ENCODE measurements around the gene PLCL2. TPM values are rescaled to one million over a fixed set of nuclear protein-coding genes. Genes with fewer than 3 reads are reported as not detected.

Gene PLCL2
- total and polyA plus RNA-seq, 7 donors: 8.0 to 12.6 (median 11.6) TPM

- H3K4me1 ChIP-seq: peaks cover 0 to 19% (median 9%) of the 10 kb centered on the region in 4 donors
- H3K27ac ChIP-seq: no peak overlapping the region
- TF ChIP-seq EP300 (IDR thresholded peaks at IDR 0.05): no peak
- no peak for TF ChIP-seq POLR2A (IDR thresholded peaks at IDR 0.05)
- no peak for TF ChIP-seq POLR2AphosphoS5 (IDR thresholded peaks at IDR 0.05)
- TF ChIP-seq, protein P1, sequence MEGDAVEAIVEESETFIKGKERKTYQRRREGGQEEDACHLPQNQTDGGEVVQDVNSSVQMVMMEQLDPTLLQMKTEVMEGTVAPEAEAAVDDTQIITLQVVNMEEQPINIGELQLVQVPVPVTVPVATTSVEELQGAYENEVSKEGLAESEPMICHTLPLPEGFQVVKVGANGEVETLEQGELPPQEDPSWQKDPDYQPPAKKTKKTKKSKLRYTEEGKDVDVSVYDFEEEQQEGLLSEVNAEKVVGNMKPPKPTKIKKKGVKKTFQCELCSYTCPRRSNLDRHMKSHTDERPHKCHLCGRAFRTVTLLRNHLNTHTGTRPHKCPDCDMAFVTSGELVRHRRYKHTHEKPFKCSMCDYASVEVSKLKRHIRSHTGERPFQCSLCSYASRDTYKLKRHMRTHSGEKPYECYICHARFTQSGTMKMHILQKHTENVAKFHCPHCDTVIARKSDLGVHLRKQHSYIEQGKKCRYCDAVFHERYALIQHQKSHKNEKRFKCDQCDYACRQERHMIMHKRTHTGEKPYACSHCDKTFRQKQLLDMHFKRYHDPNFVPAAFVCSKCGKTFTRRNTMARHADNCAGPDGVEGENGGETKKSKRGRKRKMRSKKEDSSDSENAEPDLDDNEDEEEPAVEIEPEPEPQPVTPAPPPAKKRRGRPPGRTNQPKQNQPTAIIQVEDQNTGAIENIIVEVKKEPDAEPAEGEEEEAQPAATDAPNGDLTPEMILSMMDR (IDR thresholded peaks at IDR 0.05): no peak
- peak overlapping the region in 1 of 4 donors; percentile 8 for H3K4me3 ChIP-seq
- no peaks in the 10 kb centered on the region for H3K36me3 ChIP-seq
- H3K27me3 ChIP-seq: no peaks in the 10 kb centered on the region
- DNase-seq: no peak
- 36 to 49% methylated on average over 3 of the region's 3 CpGs for WGBS, 2 donors
- intact Hi-C loops (cut with DNase I): no loop called here
- H3K9me3 ChIP-seq: no peaks in the 10 kb centered on the region
Measured at GRCh38 chr3:16888356-16888755, 3.6 kb downstream of the PLCL2 start.

DNA sequence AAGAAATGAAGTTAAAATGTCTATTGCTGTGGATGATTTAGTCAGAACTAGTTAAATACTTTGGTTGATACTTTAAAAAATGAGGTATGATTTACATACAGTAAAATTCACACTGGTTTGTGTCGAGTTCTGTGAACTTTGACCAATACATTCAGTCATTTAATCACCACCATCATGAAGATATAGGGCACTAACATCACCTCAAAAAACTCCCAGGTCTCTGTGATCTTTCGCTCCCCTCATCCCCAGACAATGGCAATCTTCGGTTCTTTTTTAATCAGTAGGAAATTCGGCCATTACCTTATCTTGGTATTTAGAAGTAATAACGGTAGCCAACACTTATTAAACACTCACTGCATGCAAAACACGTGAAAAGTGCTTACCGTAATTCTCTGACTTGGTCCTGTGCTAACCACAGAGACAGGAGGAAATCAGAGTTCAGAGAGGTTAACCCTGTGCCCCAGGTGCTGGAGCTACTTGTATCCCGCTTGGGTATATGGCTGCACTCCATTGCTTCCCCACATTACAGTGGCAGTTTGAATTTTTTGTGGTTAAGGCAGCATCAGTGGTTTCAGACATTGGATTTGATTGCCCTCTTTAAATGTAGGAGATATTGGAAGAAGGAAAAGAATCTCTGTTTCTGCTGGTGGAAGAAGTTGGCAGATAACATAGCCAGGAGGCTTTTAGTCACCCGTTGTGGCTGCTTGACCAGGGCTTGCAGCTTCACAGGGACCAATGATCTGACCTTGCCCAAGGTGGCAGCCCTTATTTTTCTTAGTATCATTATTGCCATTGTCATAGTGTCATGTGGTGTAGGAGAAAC lies 4.2 kb downstream of the PLCL2 start:
- H3K4me3 ChIP-seq: peak overlapping the region in 1 of 4 donors; percentile 8
- DNase-seq: no peak
- TF ChIP-seq POLR2AphosphoS5 (IDR thresholded peaks at IDR 0.05) (no peak), EP300 (IDR thresholded peaks at IDR 0.05) (no peak), POLR2A (IDR thresholded peaks at IDR 0.05) (no peak)
- TF ChIP-seq, protein P1 (IDR thresholded peaks at IDR 0.05): no peak

GRCh38 chr3:16890597-16891333 lies 6.0 kb downstream of the PLCL2 start:
- intact Hi-C loops (cut with DNase I): no loop called here
- Histone ChIP-seq H3K36me3 (no peaks in the 10 kb centered on the region), H3K27me3 (no peaks in the 10 kb centered on the region), H3K9me3 (no peaks in the 10 kb centered on the region), H3K27ac (no peak overlapping the region), H3K4me1 (peaks cover 0 to 2% (median under 1%) of the 10 kb centered on the region in 4 donors), H3K4me3 (no peak overlapping the region)
- no peak for DNase-seq
- TF ChIP-seq POLR2A (IDR thresholded peaks at IDR 0.05) (no peak), POLR2AphosphoS5 (IDR thresholded peaks at IDR 0.05) (no peak), EP300 (IDR thresholded peaks at IDR 0.05) (no peak)
- TF ChIP-seq, protein P1 (IDR thresholded peaks at IDR 0.05): no peak
- 93% methylated on average over 5 of the region's 5 CpGs for WGBS, 2 donors

More for the DNA sequence above, 4.2 kb downstream of the PLCL2 start:
- Histone ChIP-seq H3K9me3 (no peaks in the 10 kb centered on the region), H3K27me3 (no peaks in the 10 kb centered on the region), H3K27ac (no peak overlapping the region), H3K36me3 (no peaks in the 10 kb centered on the region), H3K4me1 (peaks cover 0 to 12% (median 5%) of the 10 kb centered on the region in 4 donors)
- intact Hi-C loops (cut with DNase I): no loop called here
- 58 to 72% methylated on average over 9 of the region's 9 CpGs for WGBS, 2 donors

DNA sequence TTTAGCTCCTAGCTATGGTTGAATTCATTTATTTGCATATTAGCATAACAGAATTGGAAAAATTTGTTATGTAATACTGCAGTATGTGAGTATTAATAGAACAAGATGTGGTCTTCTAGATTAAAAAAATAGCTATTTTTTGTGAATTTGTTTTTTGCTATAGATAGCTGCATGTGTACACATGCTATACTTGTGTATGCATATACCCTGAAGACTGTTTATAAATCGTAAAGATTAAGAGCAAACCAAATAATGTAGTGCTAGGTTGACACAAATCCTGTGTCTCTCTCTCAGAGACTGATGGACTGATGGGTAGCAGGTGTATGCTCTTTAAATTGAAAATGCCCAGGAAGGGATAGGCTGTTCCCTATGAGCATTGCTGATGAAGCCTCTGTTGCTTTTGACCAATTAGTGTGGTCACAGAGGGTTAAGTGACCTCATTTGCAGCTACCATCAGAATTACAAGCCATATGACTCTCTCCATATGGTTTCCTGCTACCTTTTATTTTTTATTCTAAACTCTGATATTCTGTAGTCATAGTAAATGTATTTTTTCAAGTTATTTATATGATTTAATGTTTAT lies 9.0 kb downstream of the PLCL2 start:
- Histone ChIP-seq H3K27me3 (no peaks in the 10 kb centered on the region), H3K4me1 (peaks cover 0 to 7% (median 0%) of the 10 kb centered on the region in 4 donors), H3K9me3 (no peaks in the 10 kb centered on the region), H3K27ac (no peak overlapping the region), H3K36me3 (no peaks in the 10 kb centered on the region), H3K4me3 (no peak overlapping the region)
- WGBS, 2 donors: 76 to 80% methylated on average over 1 of the region's 1 CpG
- no peak for TF ChIP-seq POLR2AphosphoS5 (IDR thresholded peaks at IDR 0.05)
- TF ChIP-seq EP300 (IDR thresholded peaks at IDR 0.05): no peak
- TF ChIP-seq, protein P1 (IDR thresholded peaks at IDR 0.05): no peak
- no peak for TF ChIP-seq POLR2A (IDR thresholded peaks at IDR 0.05)
- DNase-seq: no peak
- intact Hi-C loops (cut with DNase I): no loop called here
